ENCODE results near the gene CHADL. TPM values are rescaled to one million over a fixed set of nuclear protein-coding genes. Genes with fewer than 3 reads are reported as not detected.

CHADL gene
- total RNA-seq, 1 experiment from 2014 or later: not detected

DNA sequence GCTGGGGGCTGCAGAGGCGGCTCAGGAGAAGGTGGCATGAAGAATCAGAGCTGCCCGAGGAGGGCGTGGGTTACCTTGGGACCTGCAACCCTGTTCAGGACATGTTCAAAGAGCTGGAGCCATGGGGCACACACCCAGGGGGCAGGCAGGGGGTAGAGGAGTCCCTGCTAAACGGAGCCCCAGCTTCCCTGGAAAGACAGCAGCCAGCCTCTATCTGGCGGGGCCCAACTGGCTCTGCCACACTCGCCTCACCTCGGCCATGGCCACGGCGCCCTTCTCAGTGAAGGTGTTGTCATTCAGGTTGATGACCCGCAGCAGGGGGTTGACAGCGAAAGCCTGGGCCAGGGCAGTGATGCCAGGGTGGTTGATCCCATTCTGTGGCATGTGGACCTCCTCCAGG is 17.0 kb upstream of the CHADL start:
- no peak for DNase-seq (ENCODE audit: low spot score)

GRCh38 chr22:41256254-41257253 is 15.8 kb upstream of the CHADL start:
- peak; percentile 68 for DNase-seq (ENCODE audit: low spot score)

DNA sequence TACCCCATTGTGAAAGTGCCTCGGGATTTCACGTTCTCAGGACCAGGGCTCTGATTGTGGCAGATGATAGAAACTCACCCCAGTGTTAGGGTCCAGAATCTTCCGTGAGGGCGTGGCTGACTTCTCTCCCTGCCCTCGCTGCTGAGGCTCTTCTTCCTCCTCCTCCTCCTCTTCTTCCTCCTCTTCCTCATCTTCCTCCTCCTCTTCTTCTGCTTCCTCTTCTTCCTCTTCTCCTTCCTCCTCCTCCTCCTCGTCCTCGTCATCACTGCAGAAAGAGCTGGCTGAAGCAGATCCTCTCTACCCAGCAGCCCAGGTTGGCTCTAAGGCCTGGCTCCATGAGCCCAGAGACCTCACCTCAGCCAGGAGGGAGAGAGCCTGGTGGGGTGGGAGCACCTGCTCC is 13.5 kb upstream of the CHADL start:
- DNase-seq (ENCODE audit: low spot score): no peak

DNA sequence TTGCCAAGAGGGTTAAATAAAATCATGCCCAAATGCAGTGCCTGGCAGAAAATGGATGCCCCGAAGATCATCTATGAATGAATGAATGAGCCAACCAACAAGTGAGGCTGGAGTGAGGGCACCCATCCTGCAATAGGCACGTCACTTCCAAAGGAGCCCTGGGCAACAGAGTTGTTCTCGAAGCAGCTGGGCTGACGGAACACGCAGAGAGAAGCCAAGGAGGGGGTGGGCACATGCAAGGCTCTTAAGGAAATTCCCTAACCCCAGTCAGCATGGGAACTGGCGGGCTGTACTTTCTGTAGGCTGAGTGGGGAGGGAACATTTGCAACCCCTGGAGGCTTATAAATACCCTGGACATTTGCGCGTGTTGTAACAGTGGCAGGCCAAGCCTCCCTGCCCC is 11.6 kb upstream of the CHADL start:
- no peak for DNase-seq (ENCODE audit: low spot score)

DNA sequence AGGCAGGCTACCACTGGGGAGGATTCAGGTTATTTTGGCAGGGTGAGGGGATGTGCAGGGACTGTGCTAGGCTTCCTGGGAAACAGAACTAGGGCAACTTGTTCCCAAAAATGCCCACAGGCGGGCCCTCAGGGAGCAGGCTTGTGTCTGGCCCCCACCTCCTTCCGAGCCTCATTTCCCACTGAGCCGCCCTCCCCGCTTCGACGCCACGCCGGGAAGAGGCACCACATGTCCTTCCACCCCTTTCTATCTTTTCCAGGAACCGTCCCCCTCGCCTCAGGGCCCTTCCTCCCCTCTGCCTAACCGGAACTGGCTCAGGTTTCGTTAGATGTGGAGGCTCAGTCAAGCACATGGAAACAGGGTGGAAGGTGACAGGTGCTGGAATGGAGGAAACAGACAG is 9.4 kb upstream of the CHADL start:
- DNase-seq (ENCODE audit: low spot score): no peak

DNA sequence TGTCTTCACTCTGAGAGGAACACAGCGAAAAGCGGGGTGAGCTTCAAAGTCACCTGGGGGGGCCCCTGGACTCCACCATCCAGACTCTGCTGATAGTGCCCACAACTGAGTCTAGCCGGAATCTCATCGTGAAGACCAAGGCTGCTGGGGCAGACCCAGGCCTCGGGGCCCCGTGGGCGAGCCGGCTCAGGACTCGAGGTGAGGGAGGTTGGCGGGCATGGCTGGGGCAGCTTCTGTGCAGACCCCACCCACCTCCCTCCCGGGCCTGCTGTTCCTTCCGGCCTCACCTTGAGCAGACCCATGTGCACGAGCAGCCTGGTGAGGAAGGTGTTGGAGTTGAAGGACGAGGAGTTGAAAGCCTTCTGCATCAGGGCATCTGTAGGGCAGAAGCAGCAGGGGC is 8.7 kb upstream of the CHADL start:
- no peak for DNase-seq (ENCODE audit: low spot score)

DNA sequence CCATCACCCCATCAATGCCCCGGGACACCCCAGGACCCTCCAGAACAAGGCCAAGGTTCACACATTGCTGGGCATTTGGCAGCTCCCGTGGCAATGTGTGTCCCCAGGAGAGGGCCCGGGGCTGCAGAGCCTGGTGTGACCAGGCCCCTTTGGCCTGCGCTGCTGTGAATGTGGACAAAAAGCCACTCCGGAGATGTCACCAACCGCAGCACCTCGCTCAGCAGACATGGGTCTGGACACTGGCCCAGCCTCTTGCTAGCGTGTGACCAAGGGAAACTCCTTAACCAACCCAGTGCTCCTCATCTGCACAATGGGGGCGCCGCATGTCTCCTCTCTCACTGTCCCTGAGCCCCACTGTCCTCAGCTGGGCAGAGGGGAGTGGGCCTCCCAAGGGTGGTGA is 8.0 kb upstream of the CHADL start:
- DNase-seq (ENCODE audit: low spot score): no peak

- no peak for DNase-seq (ENCODE audit: low spot score)
Measured at GRCh38 chr22:41248314-41248713, 7.6 kb upstream of the CHADL start.

GRCh38 chr22:41247703-41248102 is 7.0 kb upstream of the CHADL start:
- DNase-seq (ENCODE audit: low spot score): no peak

DNA sequence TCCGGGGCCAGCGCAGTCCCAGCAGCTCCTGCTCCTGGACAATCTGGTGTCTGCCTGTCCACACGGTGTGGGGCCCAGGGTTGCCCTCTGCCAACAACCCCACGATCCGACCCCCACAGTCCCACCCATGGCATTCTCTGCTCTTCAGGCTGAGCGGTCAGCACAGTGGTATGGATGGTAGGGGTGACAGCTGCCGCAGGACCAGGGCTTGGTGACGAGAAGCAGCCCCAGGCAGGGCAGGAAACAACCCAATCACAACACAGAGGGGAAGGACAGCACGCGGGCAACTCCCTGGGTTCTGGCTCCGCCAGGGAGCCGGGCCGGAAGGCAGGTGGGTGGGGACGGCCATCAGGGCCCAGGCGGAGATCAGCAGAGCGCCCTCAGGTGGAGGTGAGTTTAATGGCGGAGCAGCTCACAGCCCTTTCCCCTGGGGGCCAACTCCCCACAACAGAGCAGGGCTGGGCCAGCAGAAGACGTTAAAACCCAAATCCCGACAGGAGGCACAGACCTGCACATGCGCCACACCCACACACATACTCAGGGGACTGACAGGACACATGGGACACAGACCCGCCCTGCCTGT is 5.3 kb upstream of the CHADL start:
- no peak for DNase-seq (ENCODE audit: low spot score)

- no peak for DNase-seq (ENCODE audit: low spot score)
Measured at GRCh38 chr22:41243361-41243760, 2.6 kb upstream of the CHADL start.

DNA sequence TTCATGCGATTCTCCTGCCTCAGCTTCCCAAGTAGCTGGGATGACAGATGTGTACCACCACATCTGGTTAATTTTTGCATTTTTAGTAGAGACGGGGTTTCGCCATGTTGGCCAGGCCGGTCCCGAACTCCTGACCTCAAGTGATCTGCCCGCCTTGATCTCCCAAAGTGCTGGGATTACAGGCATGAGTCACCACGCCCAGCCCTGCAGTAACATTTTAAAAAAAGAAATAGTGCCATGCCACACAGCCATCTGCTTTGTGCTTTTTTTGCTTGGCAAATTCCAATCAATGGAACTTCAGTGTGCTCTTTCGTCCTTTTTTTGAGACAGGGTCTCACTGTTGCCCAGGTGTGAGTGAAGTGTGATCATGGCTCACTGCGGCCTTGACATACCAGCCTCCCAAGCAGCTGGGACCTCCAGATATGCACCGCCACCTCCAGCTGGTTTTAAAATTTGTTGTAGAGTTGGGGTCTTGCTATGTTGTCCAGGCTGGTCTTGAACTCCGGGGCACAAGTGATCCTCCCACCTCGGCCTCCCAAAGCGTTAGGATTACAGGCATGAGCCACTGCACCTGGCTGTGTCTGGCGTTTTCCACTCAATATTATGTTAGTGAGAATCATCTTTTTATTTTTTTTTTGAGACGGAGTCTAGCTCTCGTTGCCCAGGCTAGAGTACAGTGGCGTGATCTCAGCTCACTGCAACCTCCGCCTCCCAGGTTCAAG is 1.8 kb upstream of the CHADL start:
- DNase-seq (ENCODE audit: low spot score): peak; percentile 9

DNA sequence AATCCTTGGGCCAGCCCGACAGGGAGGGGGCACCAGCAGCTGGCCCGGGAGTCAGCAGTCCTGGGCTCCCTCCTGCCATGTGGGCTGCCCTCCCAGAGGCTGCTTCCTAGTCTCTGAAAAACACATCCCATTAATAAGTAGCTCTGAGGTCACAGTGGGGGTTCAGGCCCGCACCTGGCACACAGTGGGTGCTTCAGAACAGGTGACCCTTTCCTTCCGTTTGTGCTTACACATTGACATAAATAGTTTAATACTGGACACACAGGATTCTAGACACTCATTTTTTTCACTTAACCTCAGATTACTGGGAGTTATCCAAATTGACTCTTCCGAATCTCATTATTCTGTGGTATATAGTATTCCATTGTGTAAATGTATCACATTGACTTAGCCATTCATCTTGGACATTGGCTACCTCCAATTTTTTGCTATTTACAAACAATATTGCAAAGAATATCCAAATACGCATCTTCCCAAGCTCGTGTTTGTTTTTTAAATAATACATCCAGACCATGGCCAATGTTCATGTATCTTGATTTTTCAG is 474 bp upstream of the CHADL start:
- no peak for DNase-seq (ENCODE audit: low spot score)

GRCh38 chr22:41239443-41240128 is 1.1 kb downstream of the CHADL start:
- DNase-seq (ENCODE audit: low spot score): no peak

GRCh38 chr22:41238570-41239442 is 1.9 kb downstream of the CHADL start:
- no peak for DNase-seq (ENCODE audit: low spot score)

DNA sequence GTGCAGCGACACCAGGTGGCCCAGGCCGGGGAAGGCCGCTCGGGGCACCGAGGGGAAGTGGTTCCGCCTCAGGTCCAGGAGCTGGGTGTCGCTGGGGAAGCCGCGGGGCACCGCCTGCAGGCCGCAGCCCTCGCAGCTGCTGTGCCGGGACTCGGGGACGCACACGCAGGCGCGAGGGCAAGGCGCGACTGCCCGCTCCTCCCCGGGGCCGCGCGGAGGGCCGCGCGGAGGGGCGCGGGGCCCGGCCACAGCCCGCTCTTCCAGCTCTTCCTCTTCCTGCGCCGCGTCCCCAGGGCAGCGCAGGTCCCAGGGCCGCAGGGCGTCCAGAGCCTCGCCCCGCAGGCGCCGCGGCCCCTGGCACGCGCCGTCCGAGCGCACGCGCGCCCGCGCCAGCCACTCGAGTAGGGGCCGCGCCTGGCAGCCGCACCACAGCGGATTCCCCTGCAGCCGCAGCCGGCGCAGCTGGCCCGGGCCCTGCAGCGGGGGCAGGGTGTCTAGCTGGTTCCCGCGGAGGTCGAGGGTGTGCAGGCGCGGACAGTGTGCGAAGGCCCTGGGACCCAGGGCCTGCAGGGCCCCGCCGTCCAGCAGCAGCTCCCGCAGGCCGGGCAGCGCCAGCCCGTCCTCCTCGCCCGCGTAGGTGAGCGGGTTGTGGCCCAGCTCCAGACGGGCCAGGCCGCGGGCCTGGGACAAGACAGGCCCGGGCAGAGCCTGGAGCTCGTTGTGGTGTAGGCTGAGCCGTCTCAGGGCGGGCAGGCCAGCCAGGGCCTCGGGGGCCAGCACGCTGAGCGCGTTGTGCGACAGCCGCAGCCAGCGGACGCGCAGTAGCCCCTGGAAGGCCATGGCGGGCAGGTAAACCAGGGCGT is 2.8 kb downstream of the CHADL start:
- no peak for DNase-seq (ENCODE audit: low spot score)

DNA sequence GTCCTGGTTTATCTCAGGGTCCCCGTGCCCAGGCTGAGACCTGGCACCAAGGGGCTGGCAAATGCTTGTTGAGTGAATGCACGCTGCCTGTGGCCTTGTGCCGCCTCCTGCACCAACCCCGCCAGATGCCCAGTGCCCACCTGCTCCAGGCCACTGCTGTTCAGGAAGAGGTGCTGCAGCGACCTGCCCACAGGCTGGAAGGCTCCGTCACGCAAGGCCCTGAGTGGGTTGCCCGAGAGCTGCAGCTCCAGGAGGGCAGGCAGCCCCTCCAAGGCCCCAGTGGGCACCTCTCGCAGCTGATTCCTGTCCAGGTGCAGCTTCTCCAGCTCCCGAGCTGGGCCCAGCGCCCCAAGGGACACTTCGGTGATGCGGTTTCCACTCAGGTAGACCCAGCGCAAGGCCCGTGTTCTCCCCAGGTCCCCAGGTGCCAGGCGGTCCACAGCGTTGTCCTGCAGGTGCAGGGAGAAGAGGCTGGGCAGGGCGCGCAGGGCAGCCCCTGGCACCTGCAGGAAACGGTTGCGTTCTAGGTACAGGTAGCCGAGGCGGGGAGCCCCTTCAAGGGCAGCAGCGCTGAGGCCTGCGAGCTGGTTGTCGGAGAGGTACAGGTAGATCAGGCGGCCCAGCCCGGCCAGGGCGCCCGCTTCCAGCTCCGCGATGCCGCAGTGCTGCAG is 3.6 kb downstream of the CHADL start:
- no peak for DNase-seq (ENCODE audit: low spot score)

DNA sequence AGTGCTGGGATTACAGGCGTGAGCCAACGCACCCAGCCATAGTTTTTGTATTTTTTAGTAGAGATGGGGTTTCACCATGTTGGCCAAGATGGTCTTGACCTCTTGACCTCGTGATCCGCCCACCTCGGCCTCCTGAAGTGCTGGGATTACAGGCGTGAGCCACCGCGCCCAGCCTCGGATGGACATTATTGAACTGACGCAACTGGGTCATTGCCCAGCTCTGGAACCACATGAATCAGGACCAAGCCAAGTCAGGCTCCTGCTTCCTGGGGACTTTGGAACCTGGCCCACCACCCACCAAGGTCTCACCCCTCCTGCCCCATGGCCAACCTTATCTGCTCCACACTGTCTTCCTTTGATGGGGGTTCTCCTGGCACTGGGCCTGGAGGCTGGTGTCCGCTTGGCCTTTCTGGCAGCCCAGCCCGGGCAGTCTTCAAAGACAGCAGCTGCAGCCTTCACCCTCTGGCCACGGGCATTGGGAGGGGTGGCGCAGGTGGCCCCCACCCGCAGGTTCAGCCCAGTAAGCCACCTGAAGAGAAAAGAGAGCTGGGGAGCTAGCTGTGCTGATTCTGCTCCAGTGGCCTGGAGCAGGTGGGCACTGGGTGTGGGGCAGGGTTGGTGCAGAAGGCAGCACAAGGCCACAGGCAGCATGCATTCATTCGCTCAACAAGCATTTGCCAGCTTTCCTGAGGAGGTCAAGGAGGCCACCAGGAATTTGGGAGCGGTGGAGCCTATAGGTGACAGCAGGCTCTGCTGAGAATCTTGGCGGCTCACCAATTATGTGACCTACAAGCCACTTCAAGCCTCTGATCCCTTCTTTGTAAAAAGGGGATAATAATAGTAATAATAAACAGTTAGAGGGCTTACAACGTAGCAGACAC is 5.7 kb downstream of the CHADL start:
- DNase-seq (ENCODE audit: low spot score): no peak

Measured in A172 (cell line).